Naive thymus-derived CD4-positive, alpha-beta T cell (primary cell): ENCODE data around the gene PI4KA. TPM values are rescaled to one million over a fixed set of nuclear protein-coding genes. Genes with fewer than 3 reads are reported as not detected.

ENCODE experiments used
- ATAC-seq: fragments of 150-1000 bp; cut with Tn5 transposase; 2 replicates; pipeline ENCODE4 v1.10.0; 2021; ENCODE audit warnings: mild to moderate bottlenecking, moderate library complexity
- CTCF ChIA-PET: fragments of 350-600 bp; sonication (Branson Sonifier 250); formaldehyde crosslinking; loops from one replicate; lab custom pipeline; 2021; ENCODE audit warnings: antibody characterized with exemption; lab: Charles Lee
- POLR2A ChIA-PET: fragments of 350-600 bp; sonication (Branson Sonifier 250); formaldehyde crosslinking; loops from one replicate; lab custom pipeline; 2021; ENCODE audit warnings: antibody characterized with exemption, inconsistent platforms; lab: Charles Lee
- DNase-seq, 9 donors: peaks; one replicate each; pipeline versions ENCODE4 v3.0.0 to v3.0.0-alpha.2; 2020 to 2022; ENCODE audit warnings: mixed read lengths in 1 of 9
- H3K27ac ChIP-seq: one replicate; pipeline ENCODE4 v1.7.0; 2013; ENCODE audit warnings: mild to moderate bottlenecking, low read depth, low read length, moderate library complexity
- H3K27me3 ChIP-seq, 2 donors: one replicate each; pipeline ENCODE4 v1.7.0; 2013; ENCODE audit warnings: low read length in 2 of 2, mild to moderate bottlenecking in 2 of 2, moderate library complexity in 2 of 2; ENCODE audit not compliant: control insufficient read depth in 2 of 2, insufficient read depth in 2 of 2
- H3K36me3 ChIP-seq, 3 experiments: 1 replicate in 2 of 3; 2 replicates in 1 of 3; pipeline ENCODE4 v1.7.0; 2013; ENCODE audit warnings: low read length in 3 of 3, mild to moderate bottlenecking in 3 of 3, moderate library complexity in 1 of 3; ENCODE audit not compliant: insufficient read depth in 3 of 3, control insufficient read depth in 2 of 3
- H3K4me1 ChIP-seq, 2 donors: one replicate each; pipeline ENCODE4 v1.7.0; 2013; ENCODE audit warnings: low read length in 2 of 2, mild to moderate bottlenecking in 2 of 2, moderate library complexity in 1 of 2; ENCODE audit not compliant: control insufficient read depth in 2 of 2, insufficient read depth in 2 of 2
- H3K4me3 ChIP-seq: 2 replicates; pipeline ENCODE4 v1.7.0; 2013; ENCODE audit warnings: mild to moderate bottlenecking, low read length
- H3K9me3 ChIP-seq, 3 experiments: 1 replicate in 2 of 3; 2 replicates in 1 of 3; pipeline ENCODE4 v1.7.0; 2013; ENCODE audit warnings: low read length in 3 of 3; ENCODE audit not compliant: control insufficient read depth in 2 of 3
- H3K27ac Mint-ChIP-seq, 9 donors: one replicate each; pipeline ENCODE4 v1.8.0; 2020 to 2022; ENCODE audit warnings: mixed read lengths in 9 of 9, mild to moderate bottlenecking in 8 of 9, moderate library complexity in 5 of 9, inconsistent platforms in 2 of 9
- H3K27me3 Mint-ChIP-seq, 5 donors: one replicate each; pipeline ENCODE4 v1.8.0; 2021 to 2022; ENCODE audit warnings: mixed read lengths in 5 of 5, mild to moderate bottlenecking in 1 of 5
- H3K36me3 Mint-ChIP-seq, 5 donors: one replicate each; pipeline ENCODE4 v1.8.0; 2020 to 2022; ENCODE audit warnings: mixed read lengths in 5 of 5, mild to moderate bottlenecking in 3 of 5, inconsistent platforms in 1 of 5
- H3K4me1 Mint-ChIP-seq, 7 donors: one replicate each; pipeline ENCODE4 v1.8.0; 2020 to 2022; ENCODE audit warnings: mixed read lengths in 7 of 7, mild to moderate bottlenecking in 3 of 7, inconsistent platforms in 1 of 7
- H3K4me3 Mint-ChIP-seq, 10 donors: one replicate each; pipeline ENCODE4 v1.8.0; 2020 to 2022; ENCODE audit warnings: mild to moderate bottlenecking in 10 of 10, mixed read lengths in 10 of 10, moderate library complexity in 6 of 10, inconsistent platforms in 2 of 10
- H3K9me3 Mint-ChIP-seq, 11 donors: one replicate each; pipeline ENCODE4 v1.8.0; 2020 to 2022; ENCODE audit warnings: mixed read lengths in 11 of 11, mild to moderate bottlenecking in 4 of 11, inconsistent platforms in 1 of 11, moderate library complexity in 1 of 11
- intact Hi-C, 2 donors: fragments of 100-400 bp; cut with micrococcal nuclease; formaldehyde crosslinking; loops; one replicate each; pipeline ENCODE4 v1.15.1; 2023
- polyA plus RNA-seq, 2 donors: library from polyadenylated mRNA; unstranded; fragments of 300-500 nt; fragmentation: Illumina TruSeq; gene quantifications; one replicate each; pipeline ENCODE4 v1.2.3, GENCODE V29; 2021
- total RNA-seq, 6 experiments: library from RNA in 5 of 6; stranded (reverse) in 5 of 6; gene quantifications; 1 replicate in 5 of 6; 2 replicates in 1 of 6; pipeline ENCODE4 v1.2.3 and lab custom pipeline; 2021 to 2026

PI4KA gene
- total RNA-seq, result 100 to 1,000 TPM; 120 to 181 (median 168) TPM
- polyA plus RNA-seq, result 10 to 100 TPM; 40.1 to 91.7 TPM
- total RNA-seq (lab: John Stamatoyannopoulos, UW), result 295 reads per million, percentile 96 among the genes with 10 or more reads in this experiment

- Mint-ChIP-seq H3K4me3 (peak within 1 kb of the TSS; percentile 87 to 95 (median 92)), H3K27ac (peak within 1 kb of the TSS; percentile 60 to 92 (median 88)), H3K9me3 (no peaks in the 10 kb centered on the region), H3K36me3 (peaks cover 0 to 10% (median 4%) of the 10 kb centered on the region in 5 donors), H3K27me3 (no peaks in the 10 kb centered on the region), H3K4me1 (peaks cover 38 to 76% (median 58%) of the 10 kb centered on the region in 7 donors)
- Histone ChIP-seq H3K27ac (peak within 1 kb of the TSS; percentile 87), H3K4me1 (peaks cover 17 to 20% of the 10 kb centered on the region in 2 donors), H3K27me3 (no peaks in the 10 kb centered on the region), H3K9me3 (no peaks in the 10 kb centered on the region), H3K4me3 (peak within 1 kb of the TSS; percentile 78), H3K36me3 (peaks cover 0 to 10% (median 0%) of the 10 kb centered on the region in 3 experiments)
- intact Hi-C loops, result loop anchor here (1.0 to 10.0 kb wide), 11 partner anchors 57 to 1262 kb away; partner anchors contain the start of genes CRKL (in 2 of the 2), KLHL22 (in 1 of the 2), RANBP1 (in 1 of the 2) and THAP7 (in 1 of the 2)
- POLR2A ChIA-PET, result interaction anchor here (0.7 kb wide), 1 partner anchor 161 kb away, joined by 3 read pairs; no protein-coding TSS in a partner anchor
- CTCF ChIA-PET, result no interaction called here
- peak; percentile 97 for ATAC-seq
- DNase-seq, result peak; percentile 92 to 98 (median 96)
Observed at GRCh38 chr22:20858615-20859416, at the start of gene PI4KA, which contains the start of gene SNAP29. Gene PI4KA (minus strand): TSS chr22:20858811. CDS start chr22:20858725, 86 bp downstream. Gene SNAP29 (plus strand): TSS chr22:20859007. CDS start chr22:20859111, 104 bp downstream.

- Histone ChIP-seq H3K27ac (no peak overlapping the region), H3K27me3 (no peaks in the 10 kb centered on the region), H3K9me3 (no peaks in the 10 kb centered on the region), H3K4me3 (no peak overlapping the region), H3K36me3 (no peaks in the 10 kb centered on the region), H3K4me1 (no peaks in the 10 kb centered on the region)
- Mint-ChIP-seq H3K36me3 (no peaks in the 10 kb centered on the region), H3K27ac (no peak overlapping the region), H3K9me3 (no peaks in the 10 kb centered on the region), H3K4me1 (peaks cover 0 to 7% (median 0%) of the 10 kb centered on the region in 7 donors), H3K27me3 (peaks cover 0 to 18% (median 0%) of the 10 kb centered on the region in 5 donors), H3K4me3 (no peak overlapping the region)
- ChIA-PET CTCF (no interaction called here), POLR2A (interaction anchor here (1.2 kb wide), 1 partner anchor 11 kb away, joined by 4 read pairs; the partner anchor contains the start of gene CRKL)
- intact Hi-C loops, result no loop called here
- DNase-seq, result no peak
- ATAC-seq, result no peak
Observed at GRCh38 chr22:20906387-20906767, 47.8 kb upstream of the PI4KA start.

- no peaks in the 10 kb centered on the region for H3K36me3 ChIP-seq
- intact Hi-C loops, result no loop called here
- no peak overlapping the region for H3K4me3 ChIP-seq
- no peaks in the 10 kb centered on the region for H3K9me3 Mint-ChIP-seq
- ChIA-PET POLR2A (interaction anchor here (1.2 kb wide), 1 partner anchor 11 kb away, joined by 4 read pairs; the partner anchor contains the start of gene CRKL), CTCF (no interaction called here)
- no peaks in the 10 kb centered on the region for H3K4me1 ChIP-seq
- ATAC-seq (no peak), DNase-seq (no peak)
- H3K9me3 ChIP-seq, result no peaks in the 10 kb centered on the region
- no peaks in the 10 kb centered on the region for H3K36me3 Mint-ChIP-seq
- H3K27me3 Mint-ChIP-seq, result peaks cover 0 to 18% (median 0%) of the 10 kb centered on the region in 5 donors
- H3K4me1 Mint-ChIP-seq, result peaks cover 0 to 7% (median 0%) of the 10 kb centered on the region in 7 donors
- H3K27me3 ChIP-seq, result no peaks in the 10 kb centered on the region
- no peak overlapping the region for H3K4me3 Mint-ChIP-seq
- H3K27ac Mint-ChIP-seq, result peak overlapping the region in 1 of 9 donors; percentile 21
- no peak overlapping the region for H3K27ac ChIP-seq
Observed at GRCh38 chr22:20905415-20906386, 47.1 kb upstream of the PI4KA start.

GRCh38 chr22:20904980-20905355 is 46.4 kb upstream of the PI4KA start:
- intact Hi-C loops, result no loop called here
- ChIA-PET POLR2A (interaction anchor here (1.0 kb wide), 1 partner anchor 168 kb away, joined by 3 read pairs; no protein-coding TSS in a partner anchor), CTCF (no interaction called here)
- H3K9me3 ChIP-seq, result no peaks in the 10 kb centered on the region
- Mint-ChIP-seq H3K4me1 (peaks cover 0 to 7% (median 0%) of the 10 kb centered on the region in 7 donors), H3K4me3 (no peak overlapping the region), H3K27ac (no peak overlapping the region), H3K9me3 (no peaks in the 10 kb centered on the region), H3K27me3 (peaks cover 0 to 18% (median 0%) of the 10 kb centered on the region in 5 donors), H3K36me3 (no peaks in the 10 kb centered on the region)
- H3K27ac ChIP-seq, result no peak overlapping the region
- no peaks in the 10 kb centered on the region for H3K27me3 ChIP-seq
- ATAC-seq (no peak), DNase-seq (no peak)
- no peak overlapping the region for H3K4me3 ChIP-seq
- no peaks in the 10 kb centered on the region for H3K4me1 ChIP-seq
- no peaks in the 10 kb centered on the region for H3K36me3 ChIP-seq

- no peak overlapping the region for H3K4me3 ChIP-seq
Observed at GRCh38 chr22:20904008-20904979, 45.7 kb upstream of the PI4KA start.

More at GRCh38 chr22:20904008-20904979, 45.7 kb upstream of the PI4KA start:
- Mint-ChIP-seq H3K27me3 (peaks cover 0 to 18% (median 0%) of the 10 kb centered on the region in 5 donors), H3K9me3 (no peaks in the 10 kb centered on the region), H3K4me1 (peaks cover 0 to 6% (median 0%) of the 10 kb centered on the region in 7 donors), H3K36me3 (no peaks in the 10 kb centered on the region), H3K27ac (no peak overlapping the region), H3K4me3 (no peak overlapping the region)
- POLR2A ChIA-PET, result interaction anchor here (0.6 to 1.0 kb wide), 2 partner anchors 13 to 169 kb away, joined by 3 read pairs; partner anchors contain the start of gene CRKL
- no peaks in the 10 kb centered on the region for H3K36me3 ChIP-seq
- H3K9me3 ChIP-seq, result no peaks in the 10 kb centered on the region
- no peaks in the 10 kb centered on the region for H3K27me3 ChIP-seq
- H3K4me1 ChIP-seq, result no peaks in the 10 kb centered on the region
- ATAC-seq, result peak; percentile 82
- intact Hi-C loops, result no loop called here
- no peak overlapping the region for H3K27ac ChIP-seq
- no peak for DNase-seq
- CTCF ChIA-PET, result interaction anchor here (0.7 kb wide), 1 partner anchor 196 kb away, joined by 3 read pairs; no protein-coding TSS in a partner anchor
